ENCODE data around the gene CSNK2B.

CSNK2B gene

GRCh38 chr6:31633447-31633846 lies 32.4 kb upstream of the CSNK2B start:
- H3K4ac ChIP-seq (ENCODE audit: low read depth in 1 of 2, low read length in 2 of 2): no peak overlapping the region
- H4K8ac ChIP-seq (ENCODE audit: low read length): no peak overlapping the region
- no peak overlapping the region for H3K4me2 ChIP-seq (ENCODE audit: low read length, poor library complexity, severe bottlenecking)
- H3K18ac ChIP-seq (ENCODE audit: low read depth in 1 of 2, low read length in 2 of 2): no peak overlapping the region
- H3K4me1 ChIP-seq (ENCODE audit: control insufficient read depth, insufficient read depth, low read depth, low read length): peaks cover 1% of the 10 kb centered on the region
- H2BK15ac ChIP-seq (ENCODE audit: low read depth, poor library complexity, severe bottlenecking): no peak overlapping the region
- no peak overlapping the region for H2BK5ac ChIP-seq (ENCODE audit: low read depth, low read length, poor library complexity, severe bottlenecking)
- no peaks in the 10 kb centered on the region for H3K9me3 ChIP-seq (ENCODE audit: control insufficient read depth, low read length)
- no peak overlapping the region for H2AFZ ChIP-seq (ENCODE audit: low read depth, low read length)
- H2BK120ac ChIP-seq (ENCODE audit: low read depth, low read length): no peak overlapping the region
- H3K4me3 ChIP-seq (ENCODE audit: insufficient read depth in 1 of 2, low read depth in 1 of 2, low read length in 2 of 2): no peak overlapping the region
- no peak overlapping the region for H3K27ac ChIP-seq (ENCODE audit: low read length, poor library complexity, severe bottlenecking)
- no peak overlapping the region for H3K23ac ChIP-seq (ENCODE audit: low read length in 2 of 2)
- H3K14ac ChIP-seq (ENCODE audit: low read length in 2 of 2): no peak overlapping the region
- H2BK12ac ChIP-seq (ENCODE audit: low read length in 2 of 2): no peak overlapping the region
- peaks cover 21% of the 10 kb centered on the region for H3K79me1 ChIP-seq (replicated peaks; ENCODE audit: low read length, poor library complexity, severe bottlenecking)
- no peak overlapping the region for H2AK5ac ChIP-seq (ENCODE audit: low read length, severe bottlenecking)
- peaks cover 92 to 98% of the 10 kb centered on the region in 2 experiments for H3K36me3 ChIP-seq (ENCODE audit: control insufficient read depth in 1 of 2, insufficient read depth in 2 of 2, low read depth in 1 of 2, low read length in 2 of 2)
- WGBS: 97% methylated on average over 7 of the region's 7 CpGs
- no peak overlapping the region for H4K91ac ChIP-seq (ENCODE audit: low read length)
- DNase-seq: no peak
- H3K27me3 ChIP-seq (ENCODE audit: control insufficient read depth in 1 of 2, insufficient read depth in 1 of 2, low read length in 2 of 2): no peaks in the 10 kb centered on the region
- peak overlapping the region; percentile 60 for H3K9ac ChIP-seq (ENCODE audit: low read length)

- DNase-seq: no peak
These were observed 31.7 kb upstream of the CSNK2B start for GRCh38 chr6:31634131-31634530.

GRCh38 chr6:31634969-31635575 lies 30.8 kb upstream of the CSNK2B start:
- H3K4me3 ChIP-seq (ENCODE audit: insufficient read depth in 1 of 2, low read depth in 1 of 2, low read length in 2 of 2): no peak overlapping the region
- H3K18ac ChIP-seq (ENCODE audit: low read depth in 1 of 2, low read length in 2 of 2): no peak overlapping the region
- H4K8ac ChIP-seq (ENCODE audit: low read length): no peak overlapping the region
- WGBS: 87% methylated on average over 11 of the region's 11 CpGs
- no peak overlapping the region for H3K14ac ChIP-seq (ENCODE audit: low read length in 2 of 2)
- peaks cover 17% of the 10 kb centered on the region for H3K79me1 ChIP-seq (replicated peaks; ENCODE audit: low read length, poor library complexity, severe bottlenecking)
- H3K27me3 ChIP-seq (ENCODE audit: control insufficient read depth in 1 of 2, insufficient read depth in 1 of 2, low read length in 2 of 2): no peaks in the 10 kb centered on the region
- no peak for DNase-seq
- H2BK12ac ChIP-seq (ENCODE audit: low read length in 2 of 2): no peak overlapping the region
- H3K9me3 ChIP-seq (ENCODE audit: control insufficient read depth, low read length): no peaks in the 10 kb centered on the region
- H3K36me3 ChIP-seq (ENCODE audit: control insufficient read depth in 1 of 2, insufficient read depth in 2 of 2, low read depth in 1 of 2, low read length in 2 of 2): peaks cover 90 to 97% of the 10 kb centered on the region in 2 experiments
- H2AFZ ChIP-seq (ENCODE audit: low read depth, low read length): no peak overlapping the region
- H2BK5ac ChIP-seq (ENCODE audit: low read depth, low read length, poor library complexity, severe bottlenecking): no peak overlapping the region
- H3K27ac ChIP-seq (ENCODE audit: low read length, poor library complexity, severe bottlenecking): no peak overlapping the region
- no peak overlapping the region for H3K4ac ChIP-seq (ENCODE audit: low read depth in 1 of 2, low read length in 2 of 2)
- peak overlapping the region; percentile 60 for H3K9ac ChIP-seq (ENCODE audit: low read length)
- H3K4me2 ChIP-seq (ENCODE audit: low read length, poor library complexity, severe bottlenecking): no peak overlapping the region
- H2BK120ac ChIP-seq (ENCODE audit: low read depth, low read length): no peak overlapping the region
- H2AK5ac ChIP-seq (ENCODE audit: low read length, severe bottlenecking): no peak overlapping the region
- H4K91ac ChIP-seq (ENCODE audit: low read length): no peak overlapping the region
- H3K23ac ChIP-seq (ENCODE audit: low read length in 2 of 2): peak overlapping the region in 1 of 2 experiments; percentile 27
- H3K4me1 ChIP-seq (ENCODE audit: control insufficient read depth, insufficient read depth, low read depth, low read length): peaks cover 1% of the 10 kb centered on the region
- no peak overlapping the region for H2BK15ac ChIP-seq (ENCODE audit: low read depth, poor library complexity, severe bottlenecking)

More at GRCh38 chr6:31634131-31634530, 31.7 kb upstream of the CSNK2B start:
- Histone ChIP-seq H3K23ac (ENCODE audit: low read length in 2 of 2) (no peak overlapping the region), H3K27ac (ENCODE audit: low read length, poor library complexity, severe bottlenecking) (no peak overlapping the region), H2AK5ac (ENCODE audit: low read length, severe bottlenecking) (no peak overlapping the region), H3K4me3 (ENCODE audit: insufficient read depth in 1 of 2, low read depth in 1 of 2, low read length in 2 of 2) (no peak overlapping the region), H3K36me3 (ENCODE audit: control insufficient read depth in 1 of 2, insufficient read depth in 2 of 2, low read depth in 1 of 2, low read length in 2 of 2) (peaks cover 90 to 97% of the 10 kb centered on the region in 2 experiments), H2BK120ac (ENCODE audit: low read depth, low read length) (no peak overlapping the region), H2AFZ (ENCODE audit: low read depth, low read length) (no peak overlapping the region), H3K4me1 (ENCODE audit: control insufficient read depth, insufficient read depth, low read depth, low read length) (peaks cover 1% of the 10 kb centered on the region), H4K8ac (ENCODE audit: low read length) (no peak overlapping the region), H3K9ac (ENCODE audit: low read length) (peak overlapping the region; percentile 60), H4K91ac (ENCODE audit: low read length) (no peak overlapping the region), H3K4me2 (ENCODE audit: low read length, poor library complexity, severe bottlenecking) (no peak overlapping the region), H2BK5ac (ENCODE audit: low read depth, low read length, poor library complexity, severe bottlenecking) (no peak overlapping the region), H3K27me3 (ENCODE audit: control insufficient read depth in 1 of 2, insufficient read depth in 1 of 2, low read length in 2 of 2) (no peaks in the 10 kb centered on the region), H3K14ac (ENCODE audit: low read length in 2 of 2) (no peak overlapping the region), H3K4ac (ENCODE audit: low read depth in 1 of 2, low read length in 2 of 2) (no peak overlapping the region), H2BK15ac (ENCODE audit: low read depth, poor library complexity, severe bottlenecking) (no peak overlapping the region), H3K9me3 (ENCODE audit: control insufficient read depth, low read length) (no peaks in the 10 kb centered on the region), H2BK12ac (ENCODE audit: low read length in 2 of 2) (no peak overlapping the region), H3K18ac (ENCODE audit: low read depth in 1 of 2, low read length in 2 of 2) (no peak overlapping the region), H3K79me1 (replicated peaks; ENCODE audit: low read length, poor library complexity, severe bottlenecking) (peaks cover 18% of the 10 kb centered on the region)
- WGBS: 83% methylated on average over 3 of the region's 3 CpGs

- no peak overlapping the region for H2AFZ ChIP-seq (ENCODE audit: low read depth, low read length)
- H2BK5ac ChIP-seq (ENCODE audit: low read depth, low read length, poor library complexity, severe bottlenecking): no peak overlapping the region
- no peak overlapping the region for H3K27ac ChIP-seq (ENCODE audit: low read length, poor library complexity, severe bottlenecking)
- H3K18ac ChIP-seq (ENCODE audit: low read depth in 1 of 2, low read length in 2 of 2): no peak overlapping the region
- H2BK15ac ChIP-seq (ENCODE audit: low read depth, poor library complexity, severe bottlenecking): no peak overlapping the region
- no peak for DNase-seq
- H3K23ac ChIP-seq (ENCODE audit: low read length in 2 of 2): no peak overlapping the region
- no peaks in the 10 kb centered on the region for H3K9me3 ChIP-seq (ENCODE audit: control insufficient read depth, low read length)
- H3K4me3 ChIP-seq (ENCODE audit: insufficient read depth in 1 of 2, low read depth in 1 of 2, low read length in 2 of 2): no peak overlapping the region
- H3K14ac ChIP-seq (ENCODE audit: low read length in 2 of 2): no peak overlapping the region
- no peak overlapping the region for H2BK12ac ChIP-seq (ENCODE audit: low read length in 2 of 2)
- H3K36me3 ChIP-seq (ENCODE audit: control insufficient read depth in 1 of 2, insufficient read depth in 2 of 2, low read depth in 1 of 2, low read length in 2 of 2): peaks cover 90 to 97% of the 10 kb centered on the region in 2 experiments
- H2AK5ac ChIP-seq (ENCODE audit: low read length, severe bottlenecking): no peak overlapping the region
- peaks cover 1% of the 10 kb centered on the region for H3K4me1 ChIP-seq (ENCODE audit: control insufficient read depth, insufficient read depth, low read depth, low read length)
- no peak overlapping the region for H3K9ac ChIP-seq (ENCODE audit: low read length)
- H3K4ac ChIP-seq (ENCODE audit: low read depth in 1 of 2, low read length in 2 of 2): no peak overlapping the region
- no peak overlapping the region for H3K4me2 ChIP-seq (ENCODE audit: low read length, poor library complexity, severe bottlenecking)
- WGBS: 92% methylated on average over 26 of the region's 27 CpGs
- no peak overlapping the region for H2BK120ac ChIP-seq (ENCODE audit: low read depth, low read length)
- no peak overlapping the region for H4K91ac ChIP-seq (ENCODE audit: low read length)
- no peaks in the 10 kb centered on the region for H3K27me3 ChIP-seq (ENCODE audit: control insufficient read depth in 1 of 2, insufficient read depth in 1 of 2, low read length in 2 of 2)
- H4K8ac ChIP-seq (ENCODE audit: low read length): no peak overlapping the region
- peaks cover 17% of the 10 kb centered on the region for H3K79me1 ChIP-seq (replicated peaks; ENCODE audit: low read length, poor library complexity, severe bottlenecking)
These were observed 28.9 kb upstream of the CSNK2B start for GRCh38 chr6:31636698-31637596.

All from mesenchymal stem cell (in vitro differentiated cells and primary cell).